Mammary epithelial cell (primary cell): ENCODE results near the gene CAMKV.

Experiments used
- CTCF ChIP-seq, 2 donors: IDR thresholded peaks in 1 of 2; conservative IDR thresholded peaks in 1 of 2; 2 replicates each; pipeline ENCODE4 v1.5.1; 2011 to 2012; ENCODE audit warnings: inconsistent platforms in 2 of 2, low read length in 2 of 2, mild to moderate bottlenecking in 2 of 2, control low read depth in 1 of 2, low read depth in 1 of 2; ENCODE audit not compliant: insufficient read depth in 1 of 2; ENCODE audit errors: extremely low read depth in 1 of 2
- EZH2 ChIP-seq: IDR thresholded peaks from 2 replicates; pipeline ENCODE4 v1.6.1; 2012; ENCODE audit warnings: low read length, inconsistent platforms, borderline replicate concordance

- no peak for TF ChIP-seq CTCF (conservative IDR thresholded peaks at IDR 0.05 in 1 of 2, IDR thresholded peaks at IDR 0.05 in 1 of 2; ENCODE audit: extremely low read depth in 1 of 2, insufficient read depth in 1 of 2, low read depth in 1 of 2, low read length in 2 of 2)
- no peak for TF ChIP-seq EZH2
These were observed 26.7 kb downstream of the CAMKV start for GRCh38 chr3:49842843-49843517.
